Fibroblast of lung (primary cell): Measurements from ENCODE around the gene ETV6. TPM values are rescaled to one million over a fixed set of nuclear protein-coding genes. Genes with fewer than 3 reads are reported as not detected.

Experiments used
- DNase-seq, 2 donors: peaks; one replicate each; pipeline versions ENCODE4 v3.0.0 to v3.0.0-alpha.2; 2010; ENCODE audit warnings: low read depth in 2 of 2
- H2AFZ ChIP-seq: 2 replicates; pipeline ENCODE4 v1.5.1; 2012; ENCODE audit warnings: low read length, control low read depth, inconsistent platforms
- H3K27ac ChIP-seq: 2 replicates; pipeline ENCODE4 v1.5.1; 2011; ENCODE audit warnings: low read length, control low read depth; ENCODE audit not compliant: insufficient read depth
- H3K27me3 ChIP-seq: 2 replicates; pipeline ENCODE4 v1.5.1; 2011; ENCODE audit warnings: mild to moderate bottlenecking, low read length; ENCODE audit not compliant: control insufficient read depth, insufficient read depth
- H3K36me3 ChIP-seq: 2 replicates; pipeline ENCODE4 v1.5.1; 2011; ENCODE audit warnings: low read length; ENCODE audit not compliant: control insufficient read depth, insufficient read depth
- H3K4me1 ChIP-seq: 2 replicates; pipeline ENCODE4 v1.5.1; 2011; ENCODE audit warnings: low read length; ENCODE audit not compliant: control insufficient read depth, insufficient read depth; ENCODE audit errors: extremely low read depth
- H3K4me2 ChIP-seq: 2 replicates; pipeline ENCODE4 v1.5.1; 2011; ENCODE audit warnings: low read length, control low read depth; ENCODE audit not compliant: insufficient read depth; ENCODE audit errors: extremely low read depth
- H3K4me3 ChIP-seq, 4 experiments: fragments of 200-600 bp in 1 of 4; sonication (generic) in 1 of 4; replicated peaks in 1 of 4; 2 replicates each; pipeline ENCODE4 v1.5.1; 2011 to 2016; ENCODE audit warnings: low read length in 4 of 4, low read depth in 3 of 4, mild to moderate bottlenecking in 3 of 4, control low read depth in 2 of 4, inconsistent platforms in 1 of 4, mixed read lengths in 1 of 4; ENCODE audit not compliant: insufficient read depth in 1 of 4; ENCODE audit errors: control extremely low read depth in 1 of 4
- H3K79me2 ChIP-seq: 2 replicates; pipeline ENCODE4 v1.5.1; 2012; ENCODE audit warnings: mild to moderate bottlenecking, low read length, inconsistent platforms; ENCODE audit not compliant: control insufficient read depth, insufficient read depth
- H3K9ac ChIP-seq: 2 replicates; pipeline ENCODE4 v1.5.1; 2011; ENCODE audit warnings: mild to moderate bottlenecking, low read length, control low read depth; ENCODE audit not compliant: insufficient read depth
- H3K9me3 ChIP-seq: 2 replicates; pipeline ENCODE4 v1.5.1; 2012; ENCODE audit warnings: low read depth, low read length; ENCODE audit not compliant: control insufficient read depth, insufficient read depth
- H4K20me1 ChIP-seq: 2 replicates; pipeline ENCODE4 v1.5.1; 2011; ENCODE audit warnings: low read length; ENCODE audit not compliant: control insufficient read depth, insufficient read depth; ENCODE audit errors: extremely low read depth
- EZH2 ChIP-seq: IDR thresholded peaks from 2 replicates; pipeline ENCODE4 v1.5.1; 2012; ENCODE audit warnings: low read length, control low read depth, mild to moderate bottlenecking; ENCODE audit errors: missing control alignments
- polyA plus RNA-seq, 2 donors: library from polyadenylated mRNA; depleted of rRNA in 1 of 2; stranded (reverse) in 1 of 2; unstranded in 1 of 2; fragments of >200 nt; gene quantifications; 2 replicates each; pipeline ENCODE4 v1.2.1, GENCODE V29; 2011 to 2012; ENCODE audit warnings: missing spikeins in 1 of 2
- total RNA-seq: library from RNA; depleted of rRNA; stranded (reverse); fragments of >200 nt; gene quantifications from 2 replicates; pipeline ENCODE4 v1.2.1, GENCODE V29; 2014
- TF ChIP-seq, protein P1 (sequence below), 2 donors: IDR thresholded peaks in 1 of 2; conservative IDR thresholded peaks in 1 of 2; 1 replicate in 1 of 2; 2 replicates in 1 of 2; pipeline ENCODE4 v1.5.1; 2011 to 2012; ENCODE audit warnings: low read length in 2 of 2, control low read depth in 1 of 2, inconsistent platforms in 1 of 2, low read depth in 1 of 2, mild to moderate bottlenecking in 1 of 2

Gene ETV6
- total and polyA plus RNA-seq, 2 donors (not counting 1 experiment from before 2014, with no cell fraction given): 4.3 to 8.9 TPM

DNA sequence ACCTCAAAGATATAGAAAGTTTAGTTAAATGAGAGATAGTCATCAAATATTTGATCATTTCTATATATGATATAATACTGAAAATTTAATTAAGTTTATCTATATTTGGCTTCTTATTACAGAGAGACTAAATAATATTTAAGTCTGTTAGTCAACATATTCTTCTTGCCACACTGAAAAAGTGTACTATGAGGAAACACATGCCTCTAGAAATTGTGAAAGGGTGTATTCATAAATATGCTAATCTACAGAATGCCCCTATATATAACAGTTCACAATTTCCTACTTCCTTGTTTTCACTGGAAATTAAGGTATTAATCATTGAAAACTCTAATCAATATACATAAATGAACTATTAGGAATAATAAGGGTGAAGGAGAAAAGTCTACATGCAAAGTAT is 31.4 kb upstream of the ETV6 start:
- no peaks in the 10 kb centered on the region for H3K27me3 ChIP-seq
- no peaks in the 10 kb centered on the region for H3K79me2 ChIP-seq
- TF ChIP-seq, protein P1, sequence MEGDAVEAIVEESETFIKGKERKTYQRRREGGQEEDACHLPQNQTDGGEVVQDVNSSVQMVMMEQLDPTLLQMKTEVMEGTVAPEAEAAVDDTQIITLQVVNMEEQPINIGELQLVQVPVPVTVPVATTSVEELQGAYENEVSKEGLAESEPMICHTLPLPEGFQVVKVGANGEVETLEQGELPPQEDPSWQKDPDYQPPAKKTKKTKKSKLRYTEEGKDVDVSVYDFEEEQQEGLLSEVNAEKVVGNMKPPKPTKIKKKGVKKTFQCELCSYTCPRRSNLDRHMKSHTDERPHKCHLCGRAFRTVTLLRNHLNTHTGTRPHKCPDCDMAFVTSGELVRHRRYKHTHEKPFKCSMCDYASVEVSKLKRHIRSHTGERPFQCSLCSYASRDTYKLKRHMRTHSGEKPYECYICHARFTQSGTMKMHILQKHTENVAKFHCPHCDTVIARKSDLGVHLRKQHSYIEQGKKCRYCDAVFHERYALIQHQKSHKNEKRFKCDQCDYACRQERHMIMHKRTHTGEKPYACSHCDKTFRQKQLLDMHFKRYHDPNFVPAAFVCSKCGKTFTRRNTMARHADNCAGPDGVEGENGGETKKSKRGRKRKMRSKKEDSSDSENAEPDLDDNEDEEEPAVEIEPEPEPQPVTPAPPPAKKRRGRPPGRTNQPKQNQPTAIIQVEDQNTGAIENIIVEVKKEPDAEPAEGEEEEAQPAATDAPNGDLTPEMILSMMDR (conservative IDR thresholded peaks at IDR 0.05 in 1 of 2, IDR thresholded peaks at IDR 0.05 in 1 of 2; ENCODE audit: low read depth in 1 of 2, low read length in 2 of 2): no peak
- TF ChIP-seq EZH2: no peak
- no peak overlapping the region for H3K27ac ChIP-seq
- H2AFZ ChIP-seq: no peak overlapping the region
- no peak for DNase-seq
- no peak overlapping the region for H3K9ac ChIP-seq
- H3K9me3 ChIP-seq: no peaks in the 10 kb centered on the region
- no peaks in the 10 kb centered on the region for H4K20me1 ChIP-seq
- no peak overlapping the region for H3K4me3 ChIP-seq
- no peak overlapping the region for H3K4me2 ChIP-seq
- no peaks in the 10 kb centered on the region for H3K36me3 ChIP-seq
- H3K4me1 ChIP-seq: no peaks in the 10 kb centered on the region

DNA sequence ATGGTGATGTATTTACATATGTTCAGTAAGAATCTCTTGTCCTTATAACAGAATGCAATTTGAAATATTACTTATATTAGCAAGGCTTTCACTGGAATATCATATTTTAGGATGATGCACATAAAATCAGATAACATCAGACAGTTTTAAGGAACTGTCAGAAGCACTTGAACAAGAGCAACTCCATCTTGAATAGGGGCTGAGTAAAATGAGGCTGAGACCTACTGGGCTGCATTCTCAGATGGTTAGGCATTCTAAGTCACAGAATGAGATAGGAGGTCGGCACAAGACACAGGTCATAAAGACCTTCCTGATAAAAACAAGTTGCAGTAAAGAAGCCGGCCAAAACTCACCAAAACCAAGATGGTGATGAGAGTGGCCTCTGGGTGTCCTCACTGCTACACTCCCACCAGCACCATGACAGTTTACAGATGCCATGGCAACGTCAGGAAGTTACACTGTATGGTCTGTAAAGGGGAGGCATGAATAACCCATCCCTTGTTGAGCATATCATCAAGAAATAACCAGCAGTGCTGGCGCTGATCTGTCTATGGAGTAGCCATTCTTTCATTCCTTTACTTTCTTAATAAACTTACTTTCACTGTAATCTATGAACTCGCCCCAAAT is 27.6 kb upstream of the ETV6 start:
- no peak overlapping the region for H2AFZ ChIP-seq
- no peak overlapping the region for H3K4me2 ChIP-seq
- H3K27me3 ChIP-seq: no peaks in the 10 kb centered on the region
- TF ChIP-seq, protein P1 (conservative IDR thresholded peaks at IDR 0.05 in 1 of 2, IDR thresholded peaks at IDR 0.05 in 1 of 2; ENCODE audit: low read depth in 1 of 2, low read length in 2 of 2): no peak
- no peak for TF ChIP-seq EZH2
- no peaks in the 10 kb centered on the region for H4K20me1 ChIP-seq
- H3K4me1 ChIP-seq: no peaks in the 10 kb centered on the region
- no peaks in the 10 kb centered on the region for H3K79me2 ChIP-seq
- no peaks in the 10 kb centered on the region for H3K9me3 ChIP-seq
- no peaks in the 10 kb centered on the region for H3K36me3 ChIP-seq
- DNase-seq: peak in 1 of 2 donors; percentile 6
- H3K27ac ChIP-seq: no peak overlapping the region
- no peak overlapping the region for H3K4me3 ChIP-seq
- no peak overlapping the region for H3K9ac ChIP-seq

DNA sequence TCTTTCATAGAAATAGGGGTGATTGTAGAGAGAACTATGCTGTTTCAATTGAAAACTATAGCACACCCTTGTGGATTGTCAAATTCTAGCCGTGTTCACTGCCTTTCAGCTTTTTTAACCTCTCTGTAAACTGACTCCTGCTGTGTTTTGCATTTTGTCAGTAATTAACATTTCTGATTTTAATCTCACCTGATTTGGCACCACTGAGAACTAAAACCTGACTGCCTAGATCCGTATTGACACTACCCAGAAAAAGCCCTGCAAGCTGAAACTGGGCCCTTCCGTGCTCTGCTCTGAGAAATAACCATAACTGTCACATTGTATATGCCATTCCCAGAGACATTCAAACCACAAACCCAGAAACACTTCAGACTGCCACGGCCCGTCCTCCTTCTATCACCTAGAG is 26.6 kb upstream of the ETV6 start:
- Histone ChIP-seq H3K4me3 (no peak overlapping the region), H3K79me2 (no peaks in the 10 kb centered on the region), H4K20me1 (no peaks in the 10 kb centered on the region), H2AFZ (no peak overlapping the region), H3K4me1 (no peaks in the 10 kb centered on the region), H3K27me3 (no peaks in the 10 kb centered on the region), H3K4me2 (no peak overlapping the region), H3K9ac (no peak overlapping the region), H3K36me3 (no peaks in the 10 kb centered on the region), H3K27ac (no peak overlapping the region), H3K9me3 (no peaks in the 10 kb centered on the region)
- no peak for TF ChIP-seq EZH2
- TF ChIP-seq, protein P1 (conservative IDR thresholded peaks at IDR 0.05 in 1 of 2, IDR thresholded peaks at IDR 0.05 in 1 of 2; ENCODE audit: low read depth in 1 of 2, low read length in 2 of 2): peak in 1 of 2 donors; percentile 36
- no peak for DNase-seq
